NCI-H748 (cell line): ENCODE results near the gene GRK5.

ENCODE experiments used
- DNase-seq: peaks from one replicate; lab custom pipeline; 2025; ENCODE audit not compliant: unreplicated experiment; lab: John Stamatoyannopoulos, UW

The GRK5 gene

DNA sequence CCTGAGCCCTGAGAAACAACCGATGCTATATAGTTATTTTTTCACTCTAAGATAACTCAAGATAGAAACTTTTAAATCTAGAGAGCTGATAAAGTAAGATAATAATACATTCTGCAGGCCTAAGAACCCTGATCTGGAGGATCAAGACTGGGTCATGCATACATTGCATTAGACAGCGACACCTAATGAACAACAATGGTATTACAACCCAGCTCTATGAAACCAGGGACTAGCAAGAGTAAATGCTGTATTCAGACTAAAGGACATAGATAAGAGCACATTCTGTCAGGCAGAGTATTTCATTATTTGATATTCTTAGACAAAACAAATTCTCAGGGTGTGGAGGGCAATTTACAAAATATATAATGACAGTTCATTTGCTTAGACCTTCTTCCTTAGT is 148.6 kb downstream of the GRK5 start:
- DNase-seq, result no peak

DNA sequence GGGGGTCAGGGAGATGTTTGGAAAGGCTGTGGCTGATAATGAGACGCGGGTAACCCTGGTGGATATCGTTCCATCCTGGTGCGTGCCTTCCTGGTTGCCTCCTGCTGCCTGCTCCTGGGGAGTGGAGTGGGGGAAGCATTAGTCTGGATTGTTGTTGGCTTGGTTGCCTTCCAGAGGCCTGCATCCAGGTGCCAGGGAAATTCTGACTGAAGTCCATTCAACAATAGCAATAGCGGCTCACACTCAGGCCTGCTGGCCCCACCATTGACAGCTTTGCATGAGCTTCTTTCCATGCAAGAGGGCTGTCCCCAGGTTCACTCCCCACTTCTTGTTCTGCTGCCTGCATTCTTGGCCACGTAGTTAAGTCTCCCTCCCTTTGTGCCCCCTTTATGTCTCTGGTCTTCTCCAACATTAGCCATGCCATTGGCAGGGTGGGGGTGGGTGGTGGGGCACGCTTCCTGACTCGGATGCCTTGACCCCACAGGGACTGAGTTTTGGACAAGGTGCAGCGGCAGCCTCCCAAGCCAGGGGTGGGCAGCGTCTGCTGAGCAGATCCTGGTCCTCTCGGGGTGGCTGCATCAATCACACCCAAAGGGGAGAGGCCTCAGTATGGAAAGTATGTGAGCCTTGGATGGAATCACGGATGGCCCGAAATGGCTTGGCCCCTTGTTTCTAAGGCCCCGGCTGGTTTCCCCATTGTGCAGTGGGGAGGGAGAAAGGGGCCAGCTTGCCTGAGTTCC is 150.2 kb downstream of the GRK5 start:
- DNase-seq, result no peak

DNA sequence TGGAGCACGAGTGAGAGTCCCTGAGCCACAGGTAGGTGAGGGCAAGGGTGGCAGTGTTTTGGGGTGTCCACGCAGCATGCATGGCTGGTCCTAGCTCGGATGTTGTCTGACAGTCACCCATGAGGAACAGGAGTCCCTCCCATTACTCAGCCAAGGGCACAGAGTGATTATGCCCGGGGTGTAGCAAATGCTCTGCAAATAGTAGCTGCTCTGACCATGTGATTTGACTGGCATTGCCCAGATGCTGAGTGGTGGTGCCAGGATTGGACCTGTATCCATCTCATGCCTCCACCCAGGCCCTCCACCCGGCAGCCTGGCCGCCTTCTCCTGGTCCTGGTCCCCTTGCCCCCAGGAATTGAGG is 150.8 kb downstream of the GRK5 start:
- DNase-seq, result no peak

- DNase-seq, result no peak
Measured at GRCh38 chr10:119358567-119358966, 151.2 kb downstream of the GRK5 start.

DNA sequence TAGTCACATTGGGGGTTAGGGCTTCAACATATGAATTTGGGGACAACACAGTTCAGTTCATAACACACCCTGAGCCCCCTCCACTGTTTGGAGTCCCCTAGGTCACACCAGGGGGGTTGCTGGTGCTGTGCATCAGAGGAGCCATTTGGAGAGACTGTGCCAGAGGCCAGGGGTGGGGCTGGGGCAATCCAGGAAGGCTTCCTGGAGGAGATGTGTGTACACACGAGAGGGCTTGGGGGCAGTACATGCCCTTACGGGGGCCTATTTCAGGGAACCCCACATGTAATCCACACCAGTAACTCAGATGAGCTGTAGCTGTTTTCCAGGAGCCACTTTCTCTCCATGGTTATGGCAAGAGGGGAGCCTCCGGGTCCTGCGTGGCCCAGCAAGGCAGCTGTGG is 151.7 kb downstream of the GRK5 start:
- DNase-seq, result no peak

GRCh38 chr10:119360181-119360921 is 153.0 kb downstream of the GRK5 start:
- no peak for DNase-seq

DNA sequence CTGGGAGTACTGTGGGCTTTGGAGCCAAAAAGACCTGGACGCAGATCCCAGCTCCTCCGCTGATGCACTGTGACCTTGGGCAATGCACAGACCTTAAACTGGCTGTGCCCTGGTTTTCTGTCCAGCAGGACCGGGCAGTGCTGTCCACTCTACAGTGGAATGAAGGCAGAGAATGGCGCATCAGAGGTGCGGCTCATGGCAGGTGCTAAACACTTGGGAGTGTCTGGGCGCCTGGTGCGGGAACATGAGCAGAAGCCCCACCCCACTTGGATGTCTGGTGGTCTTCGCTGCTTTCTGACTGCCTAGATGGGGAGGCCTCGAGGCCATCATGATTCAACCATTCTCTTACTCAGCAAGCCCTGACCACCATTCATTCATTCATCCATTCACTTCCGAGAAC is 153.7 kb downstream of the GRK5 start:
- DNase-seq, result no peak

DNA sequence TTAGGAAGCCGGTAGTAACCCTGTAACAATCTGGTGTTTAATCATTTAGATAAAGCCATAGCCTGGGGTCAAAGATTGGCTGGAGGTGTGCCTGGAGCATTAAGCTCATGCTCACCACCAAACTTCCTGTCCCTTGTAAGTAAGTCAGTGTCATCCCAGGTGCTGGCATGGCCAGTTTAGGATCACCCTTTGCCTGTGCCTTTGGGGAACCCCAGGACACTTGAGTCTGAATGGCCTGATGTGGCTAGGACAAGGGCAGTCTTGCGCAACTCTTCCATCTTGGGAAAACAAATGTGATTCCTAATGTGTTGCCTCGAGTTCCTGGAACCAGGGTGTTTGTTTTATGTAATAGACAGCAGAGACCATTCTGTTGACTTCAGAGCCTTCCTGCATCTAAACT is 154.8 kb downstream of the GRK5 start:
- DNase-seq, result no peak

DNA sequence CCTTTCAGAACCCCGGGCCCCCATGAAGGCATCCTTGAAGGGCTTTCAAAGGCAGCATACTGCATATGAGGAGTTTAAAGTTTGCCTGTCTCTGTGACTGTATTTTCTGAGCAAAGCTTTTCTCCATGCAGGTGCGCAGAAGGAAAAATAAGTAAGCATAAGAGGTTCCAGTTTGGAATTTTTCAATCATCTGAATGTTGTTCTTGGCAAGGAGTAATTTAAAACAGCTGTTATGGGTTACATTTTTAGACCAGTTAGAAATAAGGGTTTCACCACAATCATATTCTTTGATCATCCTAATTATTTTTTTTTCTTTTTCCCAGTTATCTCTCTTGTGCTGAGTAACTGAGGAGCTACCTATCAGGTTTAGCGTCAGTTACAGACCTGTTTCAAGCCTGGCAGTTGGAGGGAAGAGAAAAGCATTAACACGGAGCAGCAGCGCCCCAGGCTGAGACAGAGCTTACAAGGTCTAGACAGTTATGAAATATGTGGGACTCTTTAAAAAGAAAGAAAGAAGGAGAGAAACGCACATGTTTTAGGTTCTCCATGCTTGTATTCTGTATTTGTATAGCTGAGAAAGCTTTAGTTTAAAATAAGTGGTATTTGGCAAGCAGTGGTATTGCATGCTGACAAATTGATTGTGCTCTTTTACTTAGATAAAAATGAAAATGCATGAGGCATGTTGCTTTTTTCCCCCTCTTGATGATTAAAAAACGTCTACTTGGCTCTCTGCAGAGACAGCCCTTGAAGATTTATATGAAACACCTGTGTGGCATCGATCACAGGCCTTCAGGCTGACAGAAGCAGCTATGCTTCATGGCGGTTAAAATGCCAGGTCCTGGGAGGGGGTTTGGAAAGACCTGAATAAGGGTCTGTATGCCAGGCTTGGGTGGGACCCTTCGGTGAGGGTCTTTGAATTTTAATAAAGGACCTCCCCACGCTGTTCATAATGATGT is 157.6 kb downstream of the GRK5 start:
- DNase-seq, result no peak

DNA sequence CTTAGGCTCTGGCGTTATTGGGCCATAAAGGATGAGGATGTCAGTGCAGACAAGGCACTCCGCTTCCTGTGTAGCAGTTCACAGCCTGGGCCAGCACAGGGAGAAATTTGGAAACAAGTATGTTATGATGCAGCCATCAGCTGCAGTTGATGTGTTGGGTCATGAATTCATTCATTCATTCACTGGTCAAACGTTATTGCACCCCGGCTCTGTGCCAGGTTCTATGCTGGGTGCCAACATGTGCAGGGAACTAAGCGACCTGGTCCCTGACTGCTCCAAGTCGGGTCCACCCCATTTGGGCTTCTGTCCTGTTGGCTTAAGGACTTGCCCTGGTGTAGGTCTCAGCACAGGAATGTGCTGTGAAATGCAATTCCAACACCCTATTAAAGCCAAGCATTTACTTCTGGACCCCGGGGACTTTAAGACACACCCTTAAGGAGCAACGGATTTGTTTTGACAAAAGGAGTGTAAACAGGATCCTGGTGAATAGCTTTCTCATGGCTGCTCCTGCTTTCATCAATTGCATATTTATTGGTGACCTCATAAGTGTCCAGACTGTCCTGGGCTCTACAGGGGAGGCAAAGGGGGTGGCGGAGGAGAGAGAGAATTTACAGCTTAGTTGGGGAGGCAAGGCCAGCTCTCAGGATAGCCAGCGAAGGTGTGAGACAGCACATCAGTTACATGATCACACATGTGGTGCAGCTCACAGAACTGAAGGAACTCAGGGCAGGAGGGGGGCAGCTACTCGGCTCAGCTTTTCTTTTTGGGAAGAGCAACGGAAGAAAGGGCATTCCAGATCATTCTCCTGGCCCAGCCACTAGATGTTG is 158.6 kb downstream of the GRK5 start:
- no peak for DNase-seq

- no peak for DNase-seq
Measured at GRCh38 chr10:119367841-119368549, 160.6 kb downstream of the GRK5 start.

- DNase-seq, result no peak
Measured at GRCh38 chr10:119368581-119368980, 161.2 kb downstream of the GRK5 start.

DNA sequence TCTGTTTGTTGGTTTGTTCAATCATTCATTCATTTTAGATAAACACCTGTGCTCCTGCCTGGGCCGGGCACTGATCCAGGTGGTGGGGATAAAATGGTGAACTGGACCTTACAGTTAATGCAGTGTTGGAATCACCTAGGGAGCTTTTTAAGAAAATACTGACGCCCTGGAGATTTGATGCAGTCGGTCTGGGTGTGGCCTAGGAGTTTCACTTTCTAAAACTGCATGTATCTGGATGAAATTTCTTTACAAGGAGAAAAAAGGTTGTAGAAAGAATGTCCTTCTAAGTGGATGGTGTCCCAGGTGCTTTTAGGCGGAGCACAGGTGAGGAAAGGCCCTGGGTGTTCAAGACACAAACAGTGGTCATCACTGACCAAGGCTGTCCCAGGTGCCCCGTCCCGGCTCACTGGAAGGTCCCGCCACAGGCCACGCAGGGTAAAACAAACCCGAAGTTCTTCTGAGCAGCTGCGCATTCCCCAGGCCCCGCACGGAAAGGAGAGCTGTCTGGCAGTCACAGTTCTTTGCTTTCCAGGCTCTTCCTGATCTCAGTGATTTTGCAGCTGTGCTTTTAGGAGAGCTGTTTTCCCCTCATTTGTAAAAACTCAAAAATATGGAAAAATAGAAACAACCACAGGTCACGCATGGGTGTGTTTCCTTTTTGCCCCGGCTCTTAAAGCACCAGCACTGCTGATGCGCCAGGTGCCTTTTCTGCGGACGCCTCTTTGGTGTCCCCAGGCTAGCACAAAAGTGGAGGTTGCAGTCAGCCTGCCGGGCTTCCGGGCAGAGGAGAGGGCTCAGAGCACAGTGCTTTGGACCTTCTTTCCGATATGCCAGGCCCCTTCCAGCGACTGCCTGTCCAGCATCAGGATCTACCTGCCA is 161.9 kb downstream of the GRK5 start:
- no peak for DNase-seq

- no peak for DNase-seq
Measured at GRCh38 chr10:119370111-119370741, 162.9 kb downstream of the GRK5 start.

- no peak for DNase-seq
Measured at GRCh38 chr10:119370972-119371703, 163.8 kb downstream of the GRK5 start.

- no peak for DNase-seq
Measured at GRCh38 chr10:119371704-119372663, 164.6 kb downstream of the GRK5 start.
